Stimulated activated effector memory CD8-positive, alpha-beta T cell treated with anti-CD3 and anti-CD28 coated beads, Interleukin-12 subunit alpha, Interleukin-12 subunit beta, amount 100 ng/mL, for 72 hours (primary cell): Measurements from ENCODE around the gene EGFLAM.

Source experiments
- ATAC-seq: fragments of 150-1000 bp; cut with Tn5 transposase; 2 replicates; pipeline ENCODE4 v1.10.0; 2021
- DNase-seq, 2 donors: peaks; one replicate each; pipeline ENCODE4 v3.0.0; 2021 to 2022; ENCODE audit warnings: low spot score in 2 of 2
- H3K27ac Mint-ChIP-seq: one replicate; pipeline ENCODE4 v1.8.0; 2022; ENCODE audit warnings: mild to moderate bottlenecking, mixed read lengths
- H3K36me3 Mint-ChIP-seq: one replicate; pipeline ENCODE4 v1.8.0; 2022; ENCODE audit warnings: mild to moderate bottlenecking, mixed read lengths
- H3K4me1 Mint-ChIP-seq: one replicate; pipeline ENCODE4 v1.8.0; 2022; ENCODE audit warnings: mixed read lengths
- H3K4me3 Mint-ChIP-seq: one replicate; pipeline ENCODE4 v1.8.0; 2022; ENCODE audit warnings: mild to moderate bottlenecking, mixed read lengths
- H3K9me3 Mint-ChIP-seq: one replicate; pipeline ENCODE4 v1.8.0; 2022; ENCODE audit warnings: mixed read lengths

Gene EGFLAM

GRCh38 chr5:38423276-38424147, 165.2 kb downstream of the EGFLAM start:
- H3K4me1 Mint-ChIP-seq = no peaks in the 10 kb centered on the region
- no peak overlapping the region for H3K27ac Mint-ChIP-seq
- H3K4me3 Mint-ChIP-seq = no peak overlapping the region
- ATAC-seq (no peak), DNase-seq (no peak)
- H3K9me3 Mint-ChIP-seq = no peaks in the 10 kb centered on the region
- H3K36me3 Mint-ChIP-seq = no peaks in the 10 kb centered on the region

- Mint-ChIP-seq H3K4me1 (no peaks in the 10 kb centered on the region), H3K36me3 (no peaks in the 10 kb centered on the region), H3K4me3 (no peak overlapping the region), H3K9me3 (no peaks in the 10 kb centered on the region), H3K27ac (no peak overlapping the region)
- ATAC-seq (no peak), DNase-seq (no peak)
These were observed 166.0 kb downstream of the EGFLAM start for GRCh38 chr5:38424148-38425060.

- H3K27ac Mint-ChIP-seq = peak overlapping the region; percentile 43
- no peaks in the 10 kb centered on the region for H3K4me1 Mint-ChIP-seq
- no peaks in the 10 kb centered on the region for H3K9me3 Mint-ChIP-seq
- DNase-seq (no peak), ATAC-seq (no peak)
- no peak overlapping the region for H3K4me3 Mint-ChIP-seq
- no peaks in the 10 kb centered on the region for H3K36me3 Mint-ChIP-seq
These were observed 168.1 kb downstream of the EGFLAM start for GRCh38 chr5:38426490-38426889.

- no peak for ATAC-seq
- no peak for DNase-seq
- Mint-ChIP-seq H3K4me1 (no peaks in the 10 kb centered on the region), H3K36me3 (no peaks in the 10 kb centered on the region), H3K4me3 (no peak overlapping the region), H3K9me3 (no peaks in the 10 kb centered on the region), H3K27ac (peak overlapping the region; percentile 43)
These were observed 168.9 kb downstream of the EGFLAM start for GRCh38 chr5:38426986-38427950.

GRCh38 chr5:38431242-38431853, 173.0 kb downstream of the EGFLAM start:
- no peaks in the 10 kb centered on the region for H3K36me3 Mint-ChIP-seq
- ATAC-seq (no peak), DNase-seq (no peak)
- no peak overlapping the region for H3K27ac Mint-ChIP-seq
- no peak overlapping the region for H3K4me3 Mint-ChIP-seq
- no peaks in the 10 kb centered on the region for H3K4me1 Mint-ChIP-seq
- H3K9me3 Mint-ChIP-seq = no peaks in the 10 kb centered on the region

GRCh38 chr5:38433160-38433861, 175.0 kb downstream of the EGFLAM start:
- ATAC-seq (no peak), DNase-seq (no peak)
- H3K4me3 Mint-ChIP-seq = no peak overlapping the region
- no peaks in the 10 kb centered on the region for H3K36me3 Mint-ChIP-seq
- no peak overlapping the region for H3K27ac Mint-ChIP-seq
- no peaks in the 10 kb centered on the region for H3K9me3 Mint-ChIP-seq
- H3K4me1 Mint-ChIP-seq = no peaks in the 10 kb centered on the region

GRCh38 chr5:38434966-38435705, 176.8 kb downstream of the EGFLAM start:
- no peak overlapping the region for H3K27ac Mint-ChIP-seq
- no peaks in the 10 kb centered on the region for H3K4me1 Mint-ChIP-seq
- no peaks in the 10 kb centered on the region for H3K9me3 Mint-ChIP-seq
- no peaks in the 10 kb centered on the region for H3K36me3 Mint-ChIP-seq
- H3K4me3 Mint-ChIP-seq = no peak overlapping the region
- DNase-seq = no peak
- no peak for ATAC-seq

GRCh38 chr5:38438757-38439156, 180.4 kb downstream of the EGFLAM start:
- DNase-seq = no peak
- no peaks in the 10 kb centered on the region for H3K36me3 Mint-ChIP-seq
- H3K27ac Mint-ChIP-seq = no peak overlapping the region
- H3K9me3 Mint-ChIP-seq = no peaks in the 10 kb centered on the region
- H3K4me3 Mint-ChIP-seq = no peak overlapping the region
- no peak for ATAC-seq
- H3K4me1 Mint-ChIP-seq = no peaks in the 10 kb centered on the region

- H3K9me3 Mint-ChIP-seq = no peaks in the 10 kb centered on the region
- ATAC-seq (peak; percentile 96), DNase-seq (peak; percentile 67 to 87)
- H3K27ac Mint-ChIP-seq = no peak overlapping the region
- H3K4me1 Mint-ChIP-seq = no peaks in the 10 kb centered on the region
- no peak overlapping the region for H3K4me3 Mint-ChIP-seq
- no peaks in the 10 kb centered on the region for H3K36me3 Mint-ChIP-seq
These were observed 183.3 kb downstream of the EGFLAM start for GRCh38 chr5:38441453-38442246.

GRCh38 chr5:38442247-38442573, 183.9 kb downstream of the EGFLAM start:
- DNase-seq = no peak
- H3K4me1 Mint-ChIP-seq = no peaks in the 10 kb centered on the region
- ATAC-seq = no peak
- no peak overlapping the region for H3K4me3 Mint-ChIP-seq
- no peak overlapping the region for H3K27ac Mint-ChIP-seq
- no peaks in the 10 kb centered on the region for H3K36me3 Mint-ChIP-seq
- H3K9me3 Mint-ChIP-seq = no peaks in the 10 kb centered on the region

GRCh38 chr5:38443390-38443789, 185.0 kb downstream of the EGFLAM start:
- ATAC-seq (no peak), DNase-seq (no peak)
- no peaks in the 10 kb centered on the region for H3K4me1 Mint-ChIP-seq
- H3K9me3 Mint-ChIP-seq = no peaks in the 10 kb centered on the region
- H3K4me3 Mint-ChIP-seq = no peak overlapping the region
- H3K27ac Mint-ChIP-seq = no peak overlapping the region
- no peaks in the 10 kb centered on the region for H3K36me3 Mint-ChIP-seq

- H3K27ac Mint-ChIP-seq = no peak overlapping the region
- H3K36me3 Mint-ChIP-seq = no peaks in the 10 kb centered on the region
- no peaks in the 10 kb centered on the region for H3K9me3 Mint-ChIP-seq
- ATAC-seq (no peak), DNase-seq (no peak)
- H3K4me1 Mint-ChIP-seq = no peaks in the 10 kb centered on the region
- no peak overlapping the region for H3K4me3 Mint-ChIP-seq
These were observed 187.1 kb downstream of the EGFLAM start for GRCh38 chr5:38445374-38446028.
